ENCODE measurements around the gene DBN1. TPM values are rescaled to one million over a fixed set of nuclear protein-coding genes. Genes with fewer than 3 reads are reported as not detected.

The DBN1 gene
- total RNA-seq, 2 donors from 2014 or later, result 9.3 to 18.8 TPM

GRCh38 chr5:177440211-177440989 is 33.0 kb downstream of the DBN1 start:
- H3K9ac ChIP-seq (ENCODE audit: low read depth in 2 of 2, low read length in 2 of 2), result no peak overlapping the region
- no peaks in the 10 kb centered on the region for H3K9me3 ChIP-seq
- intact Hi-C loops (cut with DNase I), result no loop called here
- no peaks in the 10 kb centered on the region for H3K27me3 ChIP-seq
- TF ChIP-seq, protein P1, sequence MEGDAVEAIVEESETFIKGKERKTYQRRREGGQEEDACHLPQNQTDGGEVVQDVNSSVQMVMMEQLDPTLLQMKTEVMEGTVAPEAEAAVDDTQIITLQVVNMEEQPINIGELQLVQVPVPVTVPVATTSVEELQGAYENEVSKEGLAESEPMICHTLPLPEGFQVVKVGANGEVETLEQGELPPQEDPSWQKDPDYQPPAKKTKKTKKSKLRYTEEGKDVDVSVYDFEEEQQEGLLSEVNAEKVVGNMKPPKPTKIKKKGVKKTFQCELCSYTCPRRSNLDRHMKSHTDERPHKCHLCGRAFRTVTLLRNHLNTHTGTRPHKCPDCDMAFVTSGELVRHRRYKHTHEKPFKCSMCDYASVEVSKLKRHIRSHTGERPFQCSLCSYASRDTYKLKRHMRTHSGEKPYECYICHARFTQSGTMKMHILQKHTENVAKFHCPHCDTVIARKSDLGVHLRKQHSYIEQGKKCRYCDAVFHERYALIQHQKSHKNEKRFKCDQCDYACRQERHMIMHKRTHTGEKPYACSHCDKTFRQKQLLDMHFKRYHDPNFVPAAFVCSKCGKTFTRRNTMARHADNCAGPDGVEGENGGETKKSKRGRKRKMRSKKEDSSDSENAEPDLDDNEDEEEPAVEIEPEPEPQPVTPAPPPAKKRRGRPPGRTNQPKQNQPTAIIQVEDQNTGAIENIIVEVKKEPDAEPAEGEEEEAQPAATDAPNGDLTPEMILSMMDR (IDR thresholded peaks at IDR 0.05), result no peak
- H3K27ac ChIP-seq, result no peak overlapping the region
- H3K4me1 ChIP-seq, result no peaks in the 10 kb centered on the region
- H3K4me3 ChIP-seq, result no peak overlapping the region
- DNase-seq, result no peak
- peaks cover 6% of the 10 kb centered on the region for H3K36me3 ChIP-seq

DNA sequence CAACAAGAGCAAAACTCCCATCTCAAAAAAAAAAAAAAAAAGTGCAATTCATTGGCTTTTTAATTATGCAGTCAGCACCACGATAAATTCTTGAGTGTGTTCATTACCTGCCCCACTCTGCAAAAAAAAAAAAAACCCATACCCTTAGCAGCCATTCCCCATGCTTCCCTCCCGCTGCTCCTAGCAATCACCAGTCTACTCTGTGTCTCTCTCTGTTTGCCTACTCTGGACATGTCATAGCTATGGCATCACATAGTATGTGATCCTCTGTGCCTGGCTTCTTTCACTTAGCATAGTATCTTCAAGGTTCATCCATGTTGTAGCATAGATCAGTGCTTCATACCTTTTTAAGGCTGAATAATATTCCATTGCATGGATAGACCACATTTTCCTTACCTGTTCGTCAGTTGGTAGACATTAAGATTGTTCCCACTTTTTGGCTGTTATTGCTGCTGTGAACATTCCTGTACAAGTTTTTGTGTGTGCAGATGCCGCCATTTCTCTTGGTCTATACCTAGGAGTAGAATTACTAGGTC is 33.8 kb downstream of the DBN1 start:
- H3K4me3 ChIP-seq, result no peak overlapping the region
- H3K27ac ChIP-seq, result no peak overlapping the region
- H3K27me3 ChIP-seq, result no peaks in the 10 kb centered on the region
- no peak overlapping the region for H3K9ac ChIP-seq (ENCODE audit: low read depth in 2 of 2, low read length in 2 of 2)
- TF ChIP-seq, protein P1 (IDR thresholded peaks at IDR 0.05), result no peak
- DNase-seq, result no peak
- peaks cover 7% of the 10 kb centered on the region for H3K36me3 ChIP-seq
- no peaks in the 10 kb centered on the region for H3K9me3 ChIP-seq
- H3K4me1 ChIP-seq, result no peaks in the 10 kb centered on the region
- intact Hi-C loops (cut with DNase I), result no loop called here

DNA sequence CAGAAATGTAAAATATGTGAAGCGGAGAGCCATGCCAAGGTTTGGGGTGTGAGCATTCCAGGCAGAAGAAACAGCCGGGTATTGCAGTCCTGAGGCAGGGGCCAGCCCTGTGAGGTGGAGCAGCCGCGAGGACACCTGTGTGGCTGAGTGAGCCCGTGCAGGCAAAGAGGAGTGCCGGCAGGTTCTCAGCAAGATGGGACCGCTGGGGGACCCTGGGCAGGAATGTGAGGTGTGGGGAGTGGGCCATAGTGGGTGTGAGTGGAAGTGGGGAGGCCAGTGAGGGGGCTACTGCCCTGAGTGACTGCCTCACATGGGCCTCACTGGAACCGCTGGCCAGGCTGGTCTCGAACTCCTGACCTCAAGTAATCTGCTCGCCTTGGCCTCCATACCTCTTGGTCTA is 35.0 kb downstream of the DBN1 start:
- no peak overlapping the region for H3K9ac ChIP-seq (ENCODE audit: low read depth in 2 of 2, low read length in 2 of 2)
- TF ChIP-seq, protein P1 (IDR thresholded peaks at IDR 0.05), result no peak
- no peaks in the 10 kb centered on the region for H3K4me1 ChIP-seq
- H3K36me3 ChIP-seq, result peaks cover 14% of the 10 kb centered on the region
- no peak overlapping the region for H3K27ac ChIP-seq
- no peaks in the 10 kb centered on the region for H3K9me3 ChIP-seq
- H3K27me3 ChIP-seq, result no peaks in the 10 kb centered on the region
- no peak for DNase-seq
- intact Hi-C loops (cut with DNase I), result no loop called here
- no peak overlapping the region for H3K4me3 ChIP-seq

GRCh38 chr5:177437623-177438022 is 35.8 kb downstream of the DBN1 start:
- DNase-seq, result no peak
- H3K27me3 ChIP-seq, result no peaks in the 10 kb centered on the region
- peaks cover 20% of the 10 kb centered on the region for H3K36me3 ChIP-seq
- H3K4me3 ChIP-seq, result no peak overlapping the region
- no peaks in the 10 kb centered on the region for H3K9me3 ChIP-seq
- H3K9ac ChIP-seq (ENCODE audit: low read depth in 2 of 2, low read length in 2 of 2), result no peak overlapping the region
- intact Hi-C loops (cut with DNase I), result no loop called here
- H3K27ac ChIP-seq, result no peak overlapping the region
- TF ChIP-seq, protein P1 (IDR thresholded peaks at IDR 0.05), result no peak
- peaks cover under 1% of the 10 kb centered on the region for H3K4me1 ChIP-seq

DNA sequence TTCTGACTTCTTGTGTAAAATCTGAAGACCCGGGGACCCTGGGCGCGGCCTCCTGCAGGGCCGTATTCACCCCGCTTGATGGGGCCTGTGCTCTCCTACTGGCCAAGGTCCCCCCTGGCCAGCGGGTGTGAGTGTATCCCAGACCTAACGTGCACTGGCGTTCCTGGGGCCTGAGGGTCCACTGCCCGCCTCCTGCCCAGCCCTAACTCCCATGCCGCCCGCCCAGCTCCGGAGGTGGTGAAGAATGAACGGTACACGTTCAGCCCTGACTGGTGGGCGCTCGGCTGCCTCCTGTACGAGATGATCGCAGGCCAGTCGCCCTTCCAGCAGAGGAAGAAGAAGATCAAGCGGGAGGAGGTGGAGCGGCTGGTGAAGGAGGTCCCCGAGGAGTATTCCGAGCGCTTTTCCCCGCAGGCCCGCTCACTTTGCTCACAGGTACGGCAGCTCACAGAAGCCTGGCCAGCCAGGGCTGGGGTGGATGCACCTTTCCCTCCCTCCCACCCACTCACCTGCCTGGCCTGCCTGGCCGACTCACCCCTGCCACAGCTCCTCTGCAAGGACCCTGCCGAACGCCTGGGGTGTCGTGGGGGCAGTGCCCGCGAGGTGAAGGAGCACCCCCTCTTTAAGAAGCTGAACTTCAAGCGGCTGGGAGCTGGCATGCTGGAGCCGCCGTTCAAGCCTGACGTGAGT is 37.4 kb downstream of the DBN1 start:
- no peak overlapping the region for H3K27ac ChIP-seq
- H3K9ac ChIP-seq (ENCODE audit: low read depth in 2 of 2, low read length in 2 of 2), result no peak overlapping the region
- H3K36me3 ChIP-seq, result peaks cover 20% of the 10 kb centered on the region
- peaks cover 4% of the 10 kb centered on the region for H3K4me1 ChIP-seq
- no peaks in the 10 kb centered on the region for H3K9me3 ChIP-seq
- no peaks in the 10 kb centered on the region for H3K27me3 ChIP-seq
- DNase-seq, result no peak
- TF ChIP-seq, protein P1 (IDR thresholded peaks at IDR 0.05), result no peak
- no peak overlapping the region for H3K4me3 ChIP-seq
- intact Hi-C loops (cut with DNase I), result no loop called here
